ENCODE data around the gene PATL2.

GRCh38 chr15:44729408-44730127 lies 18.4 kb upstream of the PATL2 start:
- TF ChIP-seq CTCF (IDR thresholded peaks at IDR 0.05) = no peak
- TF ChIP-seq POLR2A (IDR thresholded peaks at IDR 0.05) = no peak

Measured in right lobe of liver (tissue), 4 donors.